NCI-H1417 (cell line): ENCODE measurements around the gene RNF34.

Experiments
- DNase-seq, 3 experiments: peaks; one replicate each; lab custom pipeline; 2025; lab: John Stamatoyannopoulos, UW

Gene RNF34

GRCh38 chr12:121466794-121467637 is 67.1 kb downstream of the RNF34 start:
- DNase-seq = peak; percentile 95 to 96 (median 96)

GRCh38 chr12:121467638-121468498 is 68.0 kb downstream of the RNF34 start:
- DNase-seq = peak in 2 of 3 experiments; percentile 51 to 84

GRCh38 chr12:121468499-121468801 is 68.5 kb downstream of the RNF34 start:
- DNase-seq = no peak

- DNase-seq = no peak
Observed at GRCh38 chr12:121470751-121471150, 70.8 kb downstream of the RNF34 start.

- DNase-seq = peak in 1 of 3 experiments; percentile 90
Observed at GRCh38 chr12:121472150-121472905, 72.4 kb downstream of the RNF34 start.
